T-helper 2 cell (primary cell): ENCODE data around the gene SYP.
"Not testable (repeated sequence)": the region's sequence is repeated elsewhere in the genome, so short reads cannot be mapped to it uniquely, and the experiment has no call there.

Experiments
- DNase-seq, 5 experiments: peaks; one replicate each; pipeline versions ENCODE4 v3.0.0 to v3.0.0-alpha.2; 2012 to 2022

The SYP gene

GRCh38 chrX:49189606-49190005 lies 10.4 kb downstream of the SYP start:
- DNase-seq: no peak

GRCh38 chrX:49188468-49189076 lies 11.4 kb downstream of the SYP start:
- DNase-seq: no peak

GRCh38 chrX:49187526-49187925 lies 12.5 kb downstream of the SYP start:
- no peak for DNase-seq

- no peak for DNase-seq
Observed at GRCh38 chrX:49187028-49187394, 13.0 kb downstream of the SYP start.

- peak; percentile 45 to 78 (median 60) for DNase-seq
Observed at GRCh38 chrX:49186125-49187027, 13.6 kb downstream of the SYP start, which contains the start of gene PRICKLE3. Gene PRICKLE3, minus strand, starts transcription at chrX:49186373. Its CDS starts 76 bp downstream, at chrX:49186297.

GRCh38 chrX:49184294-49185281 lies 15.4 kb downstream of the SYP start:
- peak in 2 of 5 experiments; percentile 14 to 44 for DNase-seq

- no peak for DNase-seq
Observed at GRCh38 chrX:49183701-49184281, 16.2 kb downstream of the SYP start.

GRCh38 chrX:49179358-49179757 lies 20.6 kb downstream of the SYP start:
- no peak for DNase-seq

GRCh38 chrX:49178537-49178936 lies 21.5 kb downstream of the SYP start:
- DNase-seq: no peak

GRCh38 chrX:49177873-49178480 lies 22.0 kb downstream of the SYP start:
- no peak for DNase-seq

- DNase-seq: peak in 1 of 5 experiments; percentile 34
Observed at GRCh38 chrX:49177338-49177833, 22.6 kb downstream of the SYP start.

- DNase-seq: no peak
Observed at GRCh38 chrX:49176421-49177326, 23.3 kb downstream of the SYP start.

GRCh38 chrX:49175435-49176274 lies 24.3 kb downstream of the SYP start:
- DNase-seq: no peak

- DNase-seq: no peak
Observed at GRCh38 chrX:49174723-49175122, 25.3 kb downstream of the SYP start.

- not testable (repeated sequence) for DNase-seq
Observed at GRCh38 chrX:49173544-49173943, 26.4 kb downstream of the SYP start.

- peak; percentile 39 to 80 (median 52) for DNase-seq
Observed at GRCh38 chrX:49172280-49172780, 27.7 kb downstream of the SYP start.

- DNase-seq: peak; percentile 41 to 72 (median 56)
Observed at GRCh38 chrX:49171752-49172279, 28.2 kb downstream of the SYP start, which contains the start of gene PLP2. Gene PLP2, plus strand, starts transcription at chrX:49171898. Its CDS starts 103 bp downstream, at chrX:49172001.

GRCh38 chrX:49167740-49168108 lies 32.3 kb downstream of the SYP start:
- DNase-seq: no peak
